GM13977 (cell line): Measurements from ENCODE around the gene GRIN2A.

ENCODE experiments used
- DNase-seq: peaks from one replicate; pipeline ENCODE4 v3.0.0; 2012; ENCODE audit warnings: low spot score
- in situ Hi-C: fragments of 300-500 bp; cut with MboI; formaldehyde crosslinking; loops from one replicate; pipeline ENCODE4 v1.12.0; 2022; ENCODE audit warnings: low sequenced_read_pairs, low pct_unique_long_range_greater_than_20kb, mixed read lengths, inconsistent platforms; ENCODE audit not compliant: unreplicated experiment
- TF ChIP-seq, protein P1 (sequence below): IDR thresholded peaks from 2 replicates; pipeline ENCODE4 v1.5.1; 2012; ENCODE audit warnings: mild to moderate bottlenecking, control low read depth; ENCODE audit not compliant: insufficient read depth; ENCODE audit errors: extremely low read depth, missing control alignments

Gene GRIN2A

DNA sequence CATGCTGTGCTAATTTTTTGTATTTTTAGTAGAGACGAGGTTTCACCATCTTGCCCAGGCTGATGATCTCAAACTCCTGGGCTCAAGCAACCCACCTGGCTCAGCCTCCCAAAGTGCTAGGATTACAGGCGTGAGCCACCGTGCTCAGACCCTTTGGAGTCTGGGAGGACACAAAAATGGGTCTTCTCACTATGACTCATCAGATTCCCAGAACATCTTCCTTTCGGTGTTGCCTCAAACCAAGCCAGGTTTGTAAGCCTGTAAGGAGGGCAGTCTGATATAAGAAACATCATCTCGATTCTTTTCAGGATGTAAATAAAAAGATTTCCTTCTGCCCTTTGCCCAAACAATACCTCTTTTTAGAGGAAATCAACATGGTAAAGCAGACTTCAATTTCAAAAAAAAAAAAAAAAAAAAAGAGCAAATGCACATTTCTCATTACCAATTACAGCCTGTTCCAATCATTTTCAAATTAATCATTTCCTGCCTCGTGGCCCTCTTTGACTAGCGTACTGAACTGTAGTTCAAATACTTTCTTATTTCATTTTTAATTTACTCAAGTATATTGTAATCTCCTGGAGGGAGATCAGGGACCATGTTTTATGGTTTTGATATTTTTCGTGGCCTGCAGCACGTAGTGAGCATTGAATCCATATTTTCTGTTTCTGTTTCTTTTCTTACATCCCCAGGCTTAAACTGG, 409.6 kb downstream of the GRIN2A start:
- DNase-seq = no peak
- in situ Hi-C loops = no loop called here
- TF ChIP-seq, protein P1, sequence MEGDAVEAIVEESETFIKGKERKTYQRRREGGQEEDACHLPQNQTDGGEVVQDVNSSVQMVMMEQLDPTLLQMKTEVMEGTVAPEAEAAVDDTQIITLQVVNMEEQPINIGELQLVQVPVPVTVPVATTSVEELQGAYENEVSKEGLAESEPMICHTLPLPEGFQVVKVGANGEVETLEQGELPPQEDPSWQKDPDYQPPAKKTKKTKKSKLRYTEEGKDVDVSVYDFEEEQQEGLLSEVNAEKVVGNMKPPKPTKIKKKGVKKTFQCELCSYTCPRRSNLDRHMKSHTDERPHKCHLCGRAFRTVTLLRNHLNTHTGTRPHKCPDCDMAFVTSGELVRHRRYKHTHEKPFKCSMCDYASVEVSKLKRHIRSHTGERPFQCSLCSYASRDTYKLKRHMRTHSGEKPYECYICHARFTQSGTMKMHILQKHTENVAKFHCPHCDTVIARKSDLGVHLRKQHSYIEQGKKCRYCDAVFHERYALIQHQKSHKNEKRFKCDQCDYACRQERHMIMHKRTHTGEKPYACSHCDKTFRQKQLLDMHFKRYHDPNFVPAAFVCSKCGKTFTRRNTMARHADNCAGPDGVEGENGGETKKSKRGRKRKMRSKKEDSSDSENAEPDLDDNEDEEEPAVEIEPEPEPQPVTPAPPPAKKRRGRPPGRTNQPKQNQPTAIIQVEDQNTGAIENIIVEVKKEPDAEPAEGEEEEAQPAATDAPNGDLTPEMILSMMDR = no peak

DNA sequence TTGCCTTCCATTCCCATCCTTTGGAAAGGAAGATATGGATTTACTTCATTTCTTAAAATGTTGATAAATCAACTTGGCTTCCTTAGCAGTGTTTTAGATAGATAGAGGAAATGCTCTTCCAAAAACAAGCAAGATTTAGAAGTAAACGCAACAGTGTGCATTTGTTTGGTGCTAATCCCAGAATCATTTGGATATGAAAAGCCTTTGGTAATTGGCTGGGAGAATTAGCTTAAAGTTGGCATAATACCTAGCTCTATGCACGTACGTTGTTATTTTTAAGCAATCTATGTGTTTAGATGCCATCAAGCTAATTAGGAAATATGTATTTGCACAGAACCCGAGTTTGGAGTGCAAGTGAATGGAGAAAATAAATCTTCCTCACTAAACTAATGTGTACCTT, 415.3 kb downstream of the GRIN2A start:
- TF ChIP-seq, protein P1 = no peak
- in situ Hi-C loops = no loop called here
- DNase-seq = no peak

DNA sequence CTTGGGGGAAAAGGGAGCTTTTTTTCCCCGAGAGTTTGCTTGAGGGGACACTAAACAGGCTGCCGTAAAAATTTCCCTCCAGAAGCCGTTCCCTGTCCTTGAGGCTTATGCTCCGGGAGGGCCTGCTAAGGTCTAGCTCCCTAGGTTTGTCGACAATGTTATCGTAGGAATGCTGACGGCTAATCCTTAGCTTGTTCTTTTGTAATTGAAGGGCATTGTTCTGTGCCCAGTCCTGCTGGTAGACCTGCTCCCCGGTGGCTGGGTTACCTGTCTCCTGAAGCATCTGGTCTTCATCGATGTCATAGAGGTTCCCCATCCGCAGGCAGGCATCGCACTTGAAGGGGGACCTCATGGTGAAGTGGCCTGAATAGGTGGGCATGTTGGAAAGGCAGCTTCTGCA, 418.7 kb downstream of the GRIN2A start:
- in situ Hi-C loops = no loop called here
- TF ChIP-seq, protein P1 = no peak
- no peak for DNase-seq

DNA sequence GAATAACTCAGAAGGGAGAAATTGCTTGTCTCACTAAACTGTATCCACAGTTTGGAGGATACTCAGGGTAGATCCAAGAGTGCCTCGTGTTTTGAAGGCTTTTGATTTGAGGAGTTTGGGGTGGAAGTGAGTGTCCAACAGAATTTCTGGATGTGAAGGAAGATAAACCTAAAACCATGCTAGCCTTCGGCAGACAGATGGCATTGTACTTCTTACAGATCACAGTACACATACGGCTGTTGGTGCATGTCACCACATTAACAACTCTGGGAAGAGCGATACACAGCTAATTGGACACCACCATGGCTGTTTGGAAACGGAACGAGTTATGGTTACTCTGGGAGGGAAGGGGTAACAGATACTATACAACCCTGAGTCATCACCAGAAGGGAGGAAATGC, 420.4 kb downstream of the GRIN2A start:
- DNase-seq = no peak
- TF ChIP-seq, protein P1 = no peak
- in situ Hi-C loops = no loop called here

DNA sequence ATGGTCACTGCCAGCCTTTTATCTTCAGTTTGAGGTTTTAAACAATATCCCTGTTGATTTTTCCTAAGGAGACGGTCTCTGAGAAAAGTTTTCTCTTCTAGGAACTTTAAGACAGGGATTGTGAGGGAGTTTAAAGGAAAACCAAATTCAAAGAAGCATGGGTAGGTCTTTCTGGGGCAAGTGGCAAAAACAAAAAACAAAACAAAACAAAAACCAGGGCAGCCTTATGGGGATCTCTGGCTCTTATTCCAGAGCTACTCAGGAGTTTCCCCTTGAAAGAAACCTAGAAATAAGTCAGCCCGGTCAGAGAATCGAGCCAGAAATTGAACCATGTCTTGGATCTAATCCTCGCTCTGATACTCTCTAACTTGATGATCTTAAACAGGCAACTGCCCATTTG, 424.5 kb downstream of the GRIN2A start:
- no peak for DNase-seq
- in situ Hi-C loops = no loop called here
- TF ChIP-seq, protein P1 = no peak

DNA sequence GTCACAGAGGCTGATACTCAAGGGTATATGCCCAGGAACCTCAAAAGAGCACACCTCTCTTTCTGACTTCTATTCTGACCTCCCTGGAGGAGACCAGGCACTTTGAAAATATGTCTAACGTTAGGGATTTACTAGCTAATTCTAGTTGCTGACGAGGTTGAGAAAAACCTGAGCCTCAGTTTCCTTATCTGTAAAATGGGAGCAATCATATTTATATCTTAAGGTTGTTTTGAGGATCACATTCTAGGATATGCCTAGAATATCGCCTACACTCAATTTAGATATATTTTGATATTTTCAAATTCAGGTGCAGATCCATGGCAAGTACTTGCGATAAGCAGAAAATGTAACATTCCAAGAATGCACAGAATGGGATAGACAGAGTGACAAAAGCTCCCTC, 425.8 kb downstream of the GRIN2A start:
- in situ Hi-C loops = no loop called here
- no peak for DNase-seq
- TF ChIP-seq, protein P1 = no peak
